ENCODE measurements around the gene COMMD1.
"Not testable (repeated sequence)": the region's sequence is repeated elsewhere in the genome, so short reads cannot be mapped to it uniquely, and the experiment has no call there.

Gene COMMD1

DNA sequence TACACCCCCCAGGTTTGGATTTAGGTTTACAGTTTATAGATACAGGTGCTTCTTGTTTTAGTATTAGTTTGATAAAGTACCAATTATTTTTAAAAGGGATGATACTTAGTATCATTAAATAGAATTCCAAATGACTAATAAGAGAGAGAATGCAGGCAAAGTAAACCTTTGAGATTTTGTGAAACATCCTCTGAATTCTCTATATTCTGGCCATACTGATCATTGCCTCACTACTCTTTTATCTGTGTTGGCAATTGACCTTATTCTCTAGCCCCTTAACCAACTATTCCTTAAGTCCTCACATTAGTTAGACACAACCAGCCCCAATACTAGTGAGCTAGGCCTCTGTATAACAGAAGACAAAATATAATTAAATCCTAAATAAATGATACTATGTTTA is 125.4 kb downstream of the COMMD1 start:
- DNase-seq (ENCODE audit: low spot score) = no peak

DNA sequence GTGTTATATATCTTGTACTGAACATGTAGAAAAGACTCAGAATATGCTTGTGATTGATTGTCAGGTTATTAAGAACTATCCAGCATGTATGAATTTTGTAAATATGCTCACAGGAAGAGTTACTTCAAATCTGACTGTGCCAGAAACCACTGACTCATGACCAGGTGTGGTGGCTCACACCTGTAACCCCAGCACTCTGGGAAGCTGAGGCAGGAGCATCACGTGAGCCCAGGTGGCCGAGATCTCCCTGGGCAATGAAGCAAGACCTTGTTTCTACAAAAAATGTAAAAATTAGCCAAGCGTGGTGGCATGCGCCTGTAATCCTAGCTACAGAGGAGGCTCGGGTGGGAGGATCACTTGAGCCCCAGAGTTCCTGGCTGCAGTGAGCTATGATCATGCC is 126.6 kb downstream of the COMMD1 start:
- no peak for DNase-seq (ENCODE audit: low spot score)

DNA sequence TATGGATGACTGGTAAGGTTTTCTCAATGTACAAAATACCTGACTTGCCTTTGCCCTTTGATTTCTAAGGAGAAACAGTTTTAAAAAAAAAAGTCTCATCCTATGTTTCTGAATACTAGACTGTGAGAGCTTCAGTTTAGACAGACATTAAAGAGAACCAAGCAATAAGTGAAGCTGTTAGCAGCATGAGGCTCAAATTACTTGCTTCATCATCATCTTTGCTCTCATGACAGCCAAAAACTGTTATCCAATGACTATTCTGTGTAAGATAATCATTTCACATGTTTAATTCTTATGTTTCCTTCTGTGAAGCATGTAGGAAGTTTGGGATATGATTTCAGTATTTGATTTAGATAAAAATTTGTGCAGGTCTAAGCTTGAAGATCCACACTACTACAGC is 129.2 kb downstream of the COMMD1 start:
- DNase-seq (ENCODE audit: low spot score) = no peak

DNA sequence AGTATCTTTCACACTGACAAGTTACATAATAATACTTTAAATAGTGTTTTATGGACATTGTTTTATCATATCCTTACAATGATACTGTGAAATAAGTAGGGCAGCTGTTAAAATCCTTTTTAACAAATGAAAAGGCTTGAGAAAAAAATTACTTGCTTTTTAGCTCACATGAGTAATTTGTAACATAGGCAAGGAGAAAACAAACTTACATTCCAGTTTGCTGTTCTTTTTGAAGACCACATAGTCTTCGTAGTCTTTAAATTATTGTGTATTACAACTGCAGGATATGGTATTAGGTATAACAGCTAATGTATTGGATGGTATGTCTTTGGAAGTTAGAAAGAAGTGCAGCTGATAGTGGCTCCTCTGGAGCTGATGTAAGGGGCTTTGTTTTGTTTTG is 130.8 kb downstream of the COMMD1 start:
- DNase-seq (ENCODE audit: low spot score) = no peak

DNA sequence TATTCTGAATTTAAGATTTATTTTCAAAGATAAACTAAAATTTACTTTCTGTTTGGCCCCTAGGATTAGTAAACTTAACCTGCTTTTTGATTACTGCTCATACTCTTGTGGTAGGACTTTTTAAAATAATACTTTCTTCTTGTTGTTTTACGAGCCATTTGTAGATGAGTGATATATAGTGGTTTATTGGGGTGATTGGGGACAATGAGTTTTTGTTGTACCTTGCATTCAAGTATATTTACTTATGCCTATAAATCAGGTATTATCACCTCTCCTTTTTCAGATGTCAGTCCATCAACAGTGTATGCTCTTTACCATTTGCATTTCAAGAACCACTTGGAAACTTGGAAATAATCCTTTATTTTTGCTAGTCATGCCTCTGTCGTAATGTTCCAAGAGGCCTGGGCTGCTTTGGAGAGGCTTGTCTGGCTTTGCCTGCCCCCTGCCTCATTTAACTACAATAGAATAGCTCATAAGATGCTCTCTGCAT is 131.3 kb downstream of the COMMD1 start:
- DNase-seq (ENCODE audit: low spot score) = no peak

DNA sequence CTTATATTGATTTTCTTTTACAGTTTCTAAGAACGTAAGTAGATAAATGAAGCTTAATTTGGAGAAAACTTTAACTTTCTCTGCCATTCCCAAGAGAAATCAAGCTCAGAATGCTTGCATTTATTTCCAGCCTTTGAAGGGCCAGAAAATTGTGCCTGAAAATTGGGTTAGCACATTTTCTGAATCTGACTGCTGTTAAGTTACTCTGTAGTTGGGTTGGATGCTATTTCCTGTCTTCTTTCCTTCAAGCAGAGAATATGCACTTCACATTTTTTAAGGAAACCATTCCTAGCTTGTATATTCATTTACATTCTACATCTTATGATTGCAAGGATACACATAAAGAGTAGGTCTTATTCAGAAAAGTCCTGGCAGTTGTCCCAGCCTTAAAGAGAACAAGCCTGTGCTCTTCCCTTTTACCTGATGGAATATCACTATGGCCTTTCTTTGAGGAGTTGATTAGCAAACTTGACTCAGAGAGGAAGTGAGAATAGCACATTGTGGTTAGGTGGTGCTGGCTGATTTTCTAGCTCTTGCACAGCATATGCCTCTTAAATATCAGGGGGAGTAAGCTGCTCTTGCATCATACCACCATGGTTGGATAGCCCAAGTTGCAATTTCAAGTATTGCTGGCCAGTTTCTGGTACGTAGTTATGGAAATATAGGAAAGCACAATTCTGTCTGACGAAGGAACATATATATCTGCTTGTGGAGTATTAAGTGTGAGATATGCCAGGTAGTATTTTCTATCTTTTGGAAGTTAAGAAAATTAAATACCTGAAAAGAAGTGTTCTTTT is 133.7 kb downstream of the COMMD1 start:
- DNase-seq (ENCODE audit: low spot score) = no peak

DNA sequence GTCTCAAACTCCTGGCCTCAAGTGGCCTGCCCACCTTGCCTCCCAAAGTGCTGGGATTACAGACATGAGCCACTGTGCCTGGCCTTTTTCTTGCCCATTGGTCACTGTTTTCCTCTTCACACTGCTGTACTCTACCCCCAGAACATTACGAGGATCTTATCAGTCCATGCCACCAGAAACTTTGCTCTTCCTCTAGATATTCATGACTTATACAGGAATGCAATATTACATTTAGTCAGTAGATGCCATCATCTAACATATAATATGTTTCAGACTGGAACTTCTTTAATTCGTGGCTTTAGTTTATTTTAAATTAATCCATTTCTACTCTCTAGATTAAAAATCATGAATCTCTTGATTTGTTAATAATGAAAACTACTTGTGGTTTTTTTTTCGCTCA is 135.5 kb downstream of the COMMD1 start:
- DNase-seq (ENCODE audit: low spot score) = no peak

DNA sequence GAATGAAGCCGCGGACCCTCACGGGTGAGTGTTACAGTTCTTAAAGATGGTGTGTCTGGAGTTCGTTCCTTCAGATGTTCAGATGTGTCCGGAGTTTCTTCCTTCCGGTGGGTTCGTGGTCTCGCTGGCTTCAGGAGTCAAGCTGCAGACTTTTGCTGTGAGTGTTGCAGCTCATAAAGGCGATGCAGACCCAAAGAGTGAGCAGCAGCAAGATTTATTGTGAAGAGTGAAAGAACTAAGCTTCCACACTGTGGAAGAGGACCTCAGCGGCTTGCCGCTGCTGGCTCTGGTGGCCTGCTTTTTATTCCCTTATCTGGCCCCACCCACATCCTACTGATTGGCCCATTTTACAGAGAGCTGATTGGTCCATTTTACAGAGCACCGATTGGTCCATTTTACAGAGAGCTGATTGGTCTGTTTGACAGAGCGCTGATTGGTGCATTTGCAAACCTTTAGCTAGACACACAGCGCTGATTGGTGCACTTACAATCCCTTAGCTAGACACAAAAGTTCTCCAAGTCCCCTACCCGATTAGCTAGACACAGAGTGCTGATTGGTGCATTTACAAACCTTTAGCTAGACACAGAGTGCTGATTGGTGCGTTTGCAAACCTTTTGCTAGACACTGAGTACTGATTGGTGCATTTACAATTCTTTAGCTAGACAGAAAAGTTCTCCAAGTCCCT is 136.4 kb downstream of the COMMD1 start:
- DNase-seq (ENCODE audit: low spot score) = not testable (repeated sequence)

DNA sequence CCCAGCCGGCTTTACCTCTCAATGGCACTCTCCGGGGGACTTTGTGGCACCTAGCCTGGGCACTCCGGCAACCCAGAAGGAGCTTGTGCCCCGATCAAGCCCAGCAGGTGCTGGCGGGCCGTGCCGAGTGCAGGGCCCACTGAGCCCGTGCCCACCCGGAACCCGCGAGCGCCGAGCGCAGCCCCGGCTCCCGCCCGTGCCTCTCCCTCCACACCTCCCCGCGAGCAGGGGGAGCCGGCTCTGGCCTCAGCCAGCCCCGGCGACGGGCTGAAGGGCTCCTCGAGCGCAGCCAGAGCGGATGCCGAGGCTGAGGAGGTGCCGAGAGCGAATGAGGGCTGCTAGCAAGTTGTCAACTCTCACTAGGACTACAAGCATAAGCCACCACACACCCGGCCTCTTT is 136.9 kb downstream of the COMMD1 start:
- no peak for DNase-seq (ENCODE audit: low spot score)

DNA sequence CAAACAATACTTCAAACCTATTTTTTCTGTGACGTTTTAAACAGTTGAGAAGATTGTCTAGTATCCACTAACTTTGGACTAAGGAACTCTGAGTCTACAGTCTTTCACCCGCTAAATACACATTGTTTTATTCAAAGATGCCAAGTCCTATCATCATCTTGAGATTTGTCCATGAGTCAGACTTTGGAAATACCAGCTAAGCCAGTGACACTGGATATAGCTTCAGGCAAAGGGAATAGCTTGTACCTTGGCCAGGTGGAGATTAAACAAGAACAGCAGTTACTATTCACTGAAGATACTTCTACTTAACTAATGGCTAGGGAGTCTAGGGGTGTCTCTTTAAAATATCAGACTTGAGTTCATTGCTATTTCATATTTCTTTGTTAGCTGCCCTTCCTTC is 137.5 kb downstream of the COMMD1 start:
- no peak for DNase-seq (ENCODE audit: low spot score)

DNA sequence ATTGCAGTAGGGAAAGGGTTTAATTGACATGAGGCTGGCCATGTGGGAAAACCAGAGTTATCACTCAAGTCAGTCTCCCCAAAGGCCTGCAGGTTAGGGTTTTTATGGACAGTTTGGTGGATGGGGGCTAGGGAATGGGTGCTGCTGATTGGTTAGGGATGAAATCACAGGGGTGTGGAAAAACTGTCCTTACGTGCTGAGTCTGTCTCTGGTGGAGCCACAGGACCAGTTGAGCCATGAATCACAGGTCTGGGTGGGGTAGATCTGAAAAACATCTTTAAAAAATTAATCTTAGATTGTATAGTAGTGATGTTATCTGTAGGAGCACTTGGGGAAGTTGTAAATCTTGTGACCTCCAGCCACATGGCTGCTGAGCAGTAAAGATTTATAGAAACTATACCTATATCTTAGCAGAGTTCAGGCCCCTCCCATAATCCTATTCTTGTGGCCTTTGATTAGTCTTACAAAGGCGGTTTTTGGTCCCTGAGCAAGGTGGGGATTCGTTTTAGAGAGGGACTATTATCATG is 139.6 kb downstream of the COMMD1 start:
- DNase-seq (ENCODE audit: low spot score) = no peak

DNA sequence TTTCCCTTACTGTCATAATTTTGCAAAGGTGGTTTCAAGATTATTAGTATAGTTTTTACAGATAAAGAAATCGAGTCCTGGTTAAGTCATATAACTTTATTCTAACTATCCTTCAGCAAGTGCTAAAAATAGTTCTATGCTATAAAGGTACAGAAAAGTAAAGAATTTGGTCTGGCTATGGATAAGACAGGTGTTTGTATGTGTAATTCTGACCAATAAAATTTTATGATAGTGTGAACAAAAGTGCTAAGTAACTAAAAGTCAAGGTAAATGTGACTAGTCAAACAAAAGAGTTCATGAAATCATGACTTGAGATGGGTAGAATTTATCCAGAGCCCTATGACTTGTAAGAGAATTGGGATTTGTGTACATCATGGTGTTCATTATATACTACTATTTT is 140.7 kb downstream of the COMMD1 start:
- DNase-seq (ENCODE audit: low spot score) = no peak

DNA sequence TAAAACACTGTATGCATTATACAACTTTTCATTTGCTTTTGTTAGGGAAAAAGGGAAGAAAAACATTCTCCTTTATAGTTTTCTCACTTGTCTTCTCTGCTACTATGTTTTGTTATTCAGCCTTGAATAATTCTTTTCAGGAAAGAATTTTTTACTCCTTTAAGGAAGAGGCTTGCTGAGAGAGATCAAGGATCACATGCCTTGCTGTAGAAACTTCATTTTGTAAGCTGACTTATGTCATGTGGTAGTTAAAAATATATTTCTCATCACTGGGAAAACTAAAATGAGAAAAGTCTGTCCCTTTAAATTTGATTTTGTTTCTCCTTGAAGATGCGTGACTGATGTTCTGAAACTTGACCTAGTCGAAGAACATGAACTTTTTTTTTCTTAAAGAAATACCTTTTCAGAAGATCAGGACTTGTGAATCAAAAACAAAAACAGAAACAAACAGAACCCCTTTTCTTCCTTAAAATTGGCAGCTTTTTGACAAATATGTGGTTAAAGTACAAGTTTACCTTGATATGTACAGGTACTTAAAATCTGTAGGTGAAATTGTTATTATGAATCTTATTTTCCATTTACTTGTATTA is 145.1 kb downstream of the COMMD1 start:
- no peak for DNase-seq (ENCODE audit: low spot score)

DNA sequence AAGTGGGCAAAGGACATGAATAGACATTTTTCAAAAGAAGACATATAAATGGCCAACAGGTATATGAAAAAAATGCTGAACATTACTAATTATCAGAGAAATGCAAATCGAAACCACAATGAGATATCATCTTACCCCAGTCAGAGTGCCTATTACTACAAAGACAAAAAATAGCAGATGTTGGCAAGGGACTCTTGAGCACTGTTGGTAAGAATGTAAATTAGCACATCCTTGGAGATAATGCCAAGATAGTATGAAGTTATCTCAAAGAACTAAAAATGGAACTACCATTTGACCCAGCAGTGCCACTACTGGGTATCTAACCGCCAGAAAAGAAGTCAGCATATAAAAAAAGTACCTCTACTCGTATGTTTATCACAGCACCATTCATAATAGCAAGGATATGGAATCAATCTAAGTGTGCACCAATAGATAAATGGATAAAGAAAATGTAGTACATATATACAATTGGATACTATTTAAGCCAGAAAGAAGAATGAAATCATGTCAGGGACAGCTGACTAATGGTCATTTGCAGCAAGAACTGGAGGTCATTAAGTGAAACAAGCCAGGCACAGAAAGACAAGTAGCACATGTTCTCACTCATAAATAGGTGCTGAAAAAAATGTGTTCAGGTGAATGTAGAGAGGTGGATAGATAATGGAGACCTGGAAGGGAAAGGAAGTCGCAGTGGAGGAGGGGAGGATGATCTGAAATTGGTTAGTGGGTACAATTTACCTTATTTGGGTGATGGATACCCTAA is 148.7 kb downstream of the COMMD1 start:
- DNase-seq (ENCODE audit: low spot score) = no peak

DNA sequence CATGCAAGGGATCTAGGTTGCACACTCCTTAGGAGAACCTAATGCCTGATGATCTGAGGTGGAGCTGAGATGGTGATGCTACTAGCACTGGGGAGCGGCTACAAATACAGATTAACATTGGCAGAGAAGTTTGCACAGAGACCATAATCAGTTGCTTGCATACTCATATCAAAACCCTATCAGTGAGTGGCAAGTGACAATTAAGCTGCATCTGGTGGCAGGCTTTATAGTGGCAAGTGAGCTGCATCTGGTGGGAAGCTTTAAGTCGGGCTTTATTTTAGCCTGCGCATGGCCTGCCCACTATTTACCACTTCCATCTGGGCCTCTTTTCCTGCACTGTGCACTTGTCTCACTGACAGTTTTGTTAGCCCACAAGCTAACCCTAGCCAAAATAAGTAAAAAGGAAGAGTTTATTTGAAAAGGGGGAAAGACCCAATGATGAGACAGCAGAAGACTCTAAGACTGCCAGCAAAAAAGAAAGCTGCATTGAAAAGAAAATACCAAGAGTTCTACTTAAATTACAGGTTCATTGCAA is 149.5 kb downstream of the COMMD1 start:
- no peak for DNase-seq (ENCODE audit: low spot score)

DNA sequence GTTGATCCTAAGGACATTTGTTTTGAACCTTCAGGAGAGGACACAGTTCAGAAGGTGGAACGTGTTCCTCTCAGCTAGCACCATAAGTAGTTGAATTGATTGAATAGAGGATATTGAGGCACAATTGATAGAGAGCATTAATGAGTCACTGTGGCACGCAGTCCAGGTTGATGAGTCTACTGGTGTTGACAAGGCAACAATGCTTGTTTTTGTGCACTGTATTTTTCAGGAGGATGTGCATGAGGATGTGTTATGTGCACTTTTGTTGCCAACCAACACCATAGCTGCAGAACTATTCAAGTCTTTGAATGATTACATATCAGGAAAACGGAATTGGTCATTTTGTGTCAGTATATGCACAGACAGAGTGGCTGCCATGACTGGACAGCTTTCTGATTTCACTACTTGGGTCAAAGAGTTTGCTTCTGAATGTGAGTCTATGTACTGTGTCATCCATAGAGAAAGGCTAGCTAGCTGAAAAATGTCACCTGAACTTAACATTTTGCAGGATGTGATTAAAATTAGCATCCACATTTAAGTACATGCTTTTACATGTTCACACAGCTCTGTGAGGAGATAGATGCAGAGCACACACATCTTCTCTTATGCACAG is 150.4 kb downstream of the COMMD1 start:
- no peak for DNase-seq (ENCODE audit: low spot score)

DNA sequence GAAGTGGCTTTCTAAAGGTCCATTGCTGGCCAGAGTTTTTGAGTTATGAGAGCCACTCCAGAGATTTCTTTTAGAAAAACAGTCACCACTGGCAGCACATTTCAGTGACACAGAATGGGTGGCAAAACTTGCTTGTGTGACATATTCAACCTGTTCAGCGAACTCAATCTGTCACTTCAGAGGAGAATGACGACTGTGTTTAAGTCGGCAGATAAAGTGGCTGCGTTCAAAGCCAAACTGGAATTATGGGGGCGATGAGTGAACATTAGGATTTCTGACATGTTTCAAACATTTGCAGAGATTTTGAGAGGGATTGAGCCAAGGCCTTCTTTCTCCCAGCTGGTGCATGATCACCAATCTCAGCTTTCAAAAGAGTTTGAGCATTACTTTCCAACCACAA is 150.9 kb downstream of the COMMD1 start:
- peak; percentile 80 for DNase-seq (ENCODE audit: low spot score)

DNA sequence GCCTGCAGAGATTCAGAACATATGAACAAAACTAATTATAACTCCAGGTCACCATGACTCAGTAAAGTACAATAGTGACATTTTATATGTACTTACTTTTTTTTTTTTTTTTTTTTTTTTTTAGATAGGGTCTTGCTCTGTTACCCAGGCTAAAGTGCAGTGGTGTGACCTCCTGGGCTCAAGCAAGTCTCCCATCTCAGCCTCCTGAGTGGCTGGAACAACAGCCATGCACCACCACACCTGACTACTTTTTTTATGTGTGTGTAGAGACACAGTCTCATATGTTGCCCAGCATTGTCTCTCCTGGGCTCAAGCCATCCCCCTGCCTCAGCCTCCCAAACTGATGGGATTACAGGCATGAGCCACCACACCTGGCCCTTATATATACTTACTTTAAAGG is 159.8 kb downstream of the COMMD1 start:
- no peak for DNase-seq (ENCODE audit: low spot score)

DNA sequence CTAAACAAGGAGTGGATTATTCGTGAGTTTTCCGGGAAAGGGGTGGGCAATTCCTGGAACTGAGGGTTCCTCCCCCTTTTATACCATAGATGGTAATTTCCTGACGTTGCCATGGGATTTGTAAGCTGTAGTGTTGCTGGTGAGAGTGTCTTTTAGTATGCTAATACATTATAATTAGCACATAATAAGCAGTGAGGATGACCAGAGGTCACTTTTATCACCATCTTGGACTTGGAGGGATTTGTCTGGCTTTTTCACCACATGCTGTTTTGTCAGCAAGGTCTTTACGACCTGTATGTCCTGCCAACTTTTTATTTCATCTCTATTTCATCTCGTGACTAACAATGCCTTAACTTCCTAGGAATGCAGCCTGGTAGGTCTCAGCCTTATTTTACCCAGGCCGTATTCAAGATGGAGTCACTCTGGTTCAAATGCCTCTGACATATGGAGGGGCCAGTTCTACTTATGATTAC is 165.7 kb downstream of the COMMD1 start:
- no peak for DNase-seq (ENCODE audit: low spot score)

DNA sequence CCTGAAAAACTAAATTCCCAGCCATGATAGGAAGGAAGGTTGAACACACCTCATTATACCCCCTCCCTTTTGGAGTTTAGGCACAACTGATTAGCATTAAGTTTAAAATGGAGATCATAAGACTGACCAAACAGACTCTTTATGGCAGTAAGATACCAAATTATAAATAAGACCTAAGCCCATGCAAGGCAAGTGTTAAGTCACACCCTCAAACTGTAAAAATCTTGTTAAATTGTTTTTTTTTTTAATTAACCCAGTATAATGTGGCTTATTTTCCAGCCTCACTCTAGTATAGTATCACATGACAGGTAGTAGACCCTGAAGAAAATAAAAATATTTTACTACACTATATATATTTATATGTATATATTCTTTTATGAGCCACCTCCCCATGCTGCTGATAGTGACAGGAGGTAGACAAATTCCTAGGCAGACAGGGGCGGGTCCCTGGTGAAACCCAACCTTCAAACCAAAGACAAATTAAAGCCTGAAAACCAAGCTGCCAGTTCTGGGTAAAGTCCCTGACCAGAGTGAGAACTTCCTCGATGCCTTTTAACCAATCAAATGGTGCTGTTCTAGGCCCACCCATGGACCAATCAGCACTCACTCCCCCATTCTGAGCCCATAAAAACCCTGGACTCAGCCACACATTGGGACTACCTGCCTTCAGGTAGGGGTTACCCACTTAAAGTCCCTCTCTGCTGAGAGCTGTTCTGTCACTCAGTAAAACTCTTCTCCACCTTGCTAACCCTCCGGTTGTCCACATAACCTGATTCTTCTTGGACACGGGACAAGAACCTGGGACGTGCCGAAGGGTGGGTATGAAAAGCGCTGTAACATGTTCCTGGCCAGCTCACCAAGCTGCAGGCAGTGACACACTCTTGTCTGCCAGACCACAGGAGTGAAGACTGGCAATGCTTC is 166.5 kb downstream of the COMMD1 start:
- no peak for DNase-seq (ENCODE audit: low spot score)
